D721Med (cell line): Measurements from ENCODE around the gene ZFP36L2.
A peak's percentile ranks its signal among the peaks of the same experiment; 100 is the strongest.

Experiments
- DNase-seq: peaks from one replicate; pipeline ENCODE4 v3.0.0; 2011; ENCODE audit warnings: low spot score; ENCODE audit not compliant: insufficient read length
- FAIRE-seq: peaks from 2 replicates; lab custom pipeline; 2011; peaks lifted over from hg19 to GRCh38; lab: Jason Lieb, UNC
- CTCF ChIP-seq: IDR thresholded peaks from 2 replicates; pipeline ENCODE4 v1.5.1; 2012; ENCODE audit warnings: mild to moderate bottlenecking, control low read depth; ENCODE audit not compliant: insufficient read depth; ENCODE audit errors: missing control alignments

The ZFP36L2 gene

GRCh38 chr2:43227830-43228281 is 1.4 kb upstream of the ZFP36L2 start:
- DNase-seq (no peak), FAIRE-seq (no peak)
- TF ChIP-seq CTCF, result no peak

- no peak for FAIRE-seq
- no peak for DNase-seq
- TF ChIP-seq CTCF, result no peak
Observed at GRCh38 chr2:43226955-43227829, 786 bp upstream of the ZFP36L2 start.

- FAIRE-seq, result no peak
- no peak for TF ChIP-seq CTCF
- DNase-seq, result no peak
Observed at GRCh38 chr2:43225788-43226557, 433 bp downstream of the ZFP36L2 start.

GRCh38 chr2:43225093-43225787 is 1.2 kb downstream of the ZFP36L2 start:
- FAIRE-seq (no peak), DNase-seq (no peak)
- TF ChIP-seq CTCF, result no peak

- DNase-seq, result no peak
- FAIRE-seq, result no peak
- TF ChIP-seq CTCF, result no peak
Observed at GRCh38 chr2:43224571-43225092, 1.8 kb downstream of the ZFP36L2 start.

- FAIRE-seq (no peak), DNase-seq (no peak)
- peak; percentile 63 for TF ChIP-seq CTCF
Observed at GRCh38 chr2:43224131-43224570, 2.3 kb downstream of the ZFP36L2 start.
